ENCODE results near the gene PPP3CA.

The PPP3CA gene

DNA sequence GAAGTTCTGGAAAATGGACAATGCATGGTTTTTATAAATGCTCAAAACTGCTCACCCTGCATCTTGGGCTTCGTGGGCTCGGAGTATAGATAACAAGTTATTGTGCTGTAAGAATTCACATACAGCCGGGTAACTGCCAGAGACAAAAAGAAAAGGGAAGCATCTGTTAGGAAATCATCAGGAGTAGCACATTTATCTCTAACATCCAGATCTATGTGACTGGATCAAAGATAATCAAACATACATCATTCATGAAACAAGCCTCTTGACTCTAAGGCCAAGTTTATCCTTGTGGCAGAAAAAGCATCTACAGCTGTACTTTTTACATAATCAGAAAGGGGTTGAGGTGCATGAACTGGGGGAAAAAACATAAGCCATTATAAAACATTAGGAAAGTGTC lies 264.2 kb downstream of the PPP3CA start:
- WGBS (ENCODE audit: insufficient coverage, insufficient read length): no CpG with 5 or more reads among the region's 3 CpGs
- no peaks in the 10 kb centered on the region for H3K36me3 ChIP-seq (ENCODE audit: control insufficient read depth, insufficient read depth, low read length)
- H3K9me3 ChIP-seq (ENCODE audit: control insufficient read depth, insufficient read depth, low read length): no peaks in the 10 kb centered on the region
- H3K4me1 ChIP-seq (ENCODE audit: control insufficient read depth, insufficient read depth, low read length): no peaks in the 10 kb centered on the region
- no peak for DNase-seq (ENCODE audit: low read depth, low spot score)
- H3K27me3 ChIP-seq (ENCODE audit: control insufficient read depth, insufficient read depth, low read length): no peaks in the 10 kb centered on the region
- no peak overlapping the region for H3K4me3 ChIP-seq (ENCODE audit: low read length)
- H3K27ac ChIP-seq (ENCODE audit: low read length): no peak overlapping the region

DNA sequence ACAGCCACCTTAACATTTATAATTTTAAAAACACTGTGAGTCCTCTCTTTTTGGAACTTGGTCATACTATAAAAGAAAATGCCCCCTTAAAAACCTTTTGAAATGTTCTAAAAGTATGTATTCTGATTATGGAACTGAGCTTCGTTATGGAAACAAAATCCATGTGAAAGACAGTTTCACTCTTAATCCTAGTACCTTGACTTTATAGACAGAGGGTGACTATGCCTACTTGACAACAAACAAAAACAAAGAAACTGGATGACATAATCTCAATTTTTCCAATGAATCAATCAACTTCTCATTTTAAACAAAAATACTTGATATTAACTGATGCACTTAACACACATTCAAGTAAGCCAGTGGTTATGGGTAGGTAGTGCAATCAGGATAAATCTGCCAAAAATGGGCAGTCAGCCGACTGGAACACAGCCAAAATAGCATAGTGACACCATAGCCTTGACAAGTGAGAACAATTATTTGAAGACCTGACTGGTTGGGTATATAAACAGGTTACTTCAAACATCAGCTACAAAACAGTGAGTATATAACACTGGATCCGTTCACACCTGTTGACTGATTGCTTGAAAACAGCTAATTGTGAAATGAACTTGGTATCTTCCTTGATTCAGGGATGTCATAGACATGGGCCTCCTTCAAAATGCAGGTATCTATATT lies 265.5 kb downstream of the PPP3CA start:
- H3K27me3 ChIP-seq (ENCODE audit: control insufficient read depth, insufficient read depth, low read length): no peaks in the 10 kb centered on the region
- H3K27ac ChIP-seq (ENCODE audit: low read length): no peak overlapping the region
- H3K4me1 ChIP-seq (ENCODE audit: control insufficient read depth, insufficient read depth, low read length): no peaks in the 10 kb centered on the region
- H3K4me3 ChIP-seq (ENCODE audit: low read length): no peak overlapping the region
- H3K9me3 ChIP-seq (ENCODE audit: control insufficient read depth, insufficient read depth, low read length): no peaks in the 10 kb centered on the region
- WGBS (ENCODE audit: insufficient coverage, insufficient read length): no CpG with 5 or more reads among the region's 3 CpGs
- no peak for DNase-seq (ENCODE audit: low read depth, low spot score)
- no peaks in the 10 kb centered on the region for H3K36me3 ChIP-seq (ENCODE audit: control insufficient read depth, insufficient read depth, low read length)

GRCh38 chr4:101081166-101081565 lies 266.2 kb downstream of the PPP3CA start:
- no peak overlapping the region for H3K4me3 ChIP-seq (ENCODE audit: low read length)
- no peak for DNase-seq (ENCODE audit: low read depth, low spot score)
- no peak overlapping the region for H3K27ac ChIP-seq (ENCODE audit: low read length)
- H3K36me3 ChIP-seq (ENCODE audit: control insufficient read depth, insufficient read depth, low read length): no peaks in the 10 kb centered on the region
- no peaks in the 10 kb centered on the region for H3K9me3 ChIP-seq (ENCODE audit: control insufficient read depth, insufficient read depth, low read length)
- H3K4me1 ChIP-seq (ENCODE audit: control insufficient read depth, insufficient read depth, low read length): no peaks in the 10 kb centered on the region
- H3K27me3 ChIP-seq (ENCODE audit: control insufficient read depth, insufficient read depth, low read length): no peaks in the 10 kb centered on the region

DNA sequence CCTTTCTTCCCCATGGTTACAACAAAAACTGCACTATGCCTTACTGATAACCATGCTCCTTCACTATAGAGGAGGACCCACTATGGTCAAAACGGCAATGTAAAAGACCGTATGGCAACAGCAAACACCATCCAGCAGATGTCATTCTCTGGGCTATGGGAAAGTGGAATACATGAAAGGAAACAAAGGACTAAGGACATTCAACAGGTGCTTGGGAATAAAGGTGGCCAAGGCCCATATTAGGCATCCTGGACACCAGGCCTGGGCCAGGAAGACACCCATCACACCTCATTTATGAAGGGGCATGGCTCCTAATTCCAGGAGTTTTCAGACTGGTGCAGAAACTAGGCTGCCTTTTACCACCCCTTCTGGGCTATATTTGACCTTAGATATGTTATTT lies 268.4 kb downstream of the PPP3CA start:
- Histone ChIP-seq H3K27me3 (ENCODE audit: control insufficient read depth, insufficient read depth, low read length) (no peaks in the 10 kb centered on the region), H3K4me3 (ENCODE audit: low read length) (no peak overlapping the region), H3K36me3 (ENCODE audit: control insufficient read depth, insufficient read depth, low read length) (no peaks in the 10 kb centered on the region), H3K9me3 (ENCODE audit: control insufficient read depth, insufficient read depth, low read length) (no peaks in the 10 kb centered on the region), H3K27ac (ENCODE audit: low read length) (no peak overlapping the region), H3K4me1 (ENCODE audit: control insufficient read depth, insufficient read depth, low read length) (no peaks in the 10 kb centered on the region)
- no peak for DNase-seq (ENCODE audit: low read depth, low spot score)
- WGBS (ENCODE audit: insufficient coverage, insufficient read length): no CpG with 5 or more reads among the region's 2 CpGs

DNA sequence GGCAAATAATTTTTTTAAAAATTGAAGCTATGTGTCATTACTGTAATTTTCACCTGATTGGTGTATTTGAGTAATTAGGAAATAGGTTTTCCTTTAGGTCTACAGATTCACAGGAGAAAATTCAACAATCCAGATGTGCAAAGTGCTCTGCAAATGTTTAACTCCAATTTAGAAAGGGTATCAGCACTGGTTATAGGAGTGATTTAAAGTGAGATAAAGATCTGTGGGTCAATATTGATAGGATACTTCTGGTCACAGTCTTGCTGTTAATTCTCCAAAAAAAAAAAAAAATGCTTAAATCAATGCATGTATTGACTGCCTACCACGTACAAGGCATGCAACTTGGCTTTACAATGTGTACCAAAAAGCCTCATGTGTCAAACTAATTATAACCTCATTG lies 271.3 kb downstream of the PPP3CA start:
- Histone ChIP-seq H3K9me3 (ENCODE audit: control insufficient read depth, insufficient read depth, low read length) (no peaks in the 10 kb centered on the region), H3K27me3 (ENCODE audit: control insufficient read depth, insufficient read depth, low read length) (no peaks in the 10 kb centered on the region), H3K4me3 (ENCODE audit: low read length) (no peak overlapping the region), H3K4me1 (ENCODE audit: control insufficient read depth, insufficient read depth, low read length) (no peaks in the 10 kb centered on the region; the same call in 1 of the 2 replicates), H3K36me3 (ENCODE audit: control insufficient read depth, insufficient read depth, low read length) (no peaks in the 10 kb centered on the region), H3K27ac (ENCODE audit: low read length) (no peak overlapping the region)
- DNase-seq (ENCODE audit: low read depth, low spot score): no peak
- WGBS (ENCODE audit: insufficient coverage, insufficient read length): no CpG with 5 or more reads among the region's 1 CpG

DNA sequence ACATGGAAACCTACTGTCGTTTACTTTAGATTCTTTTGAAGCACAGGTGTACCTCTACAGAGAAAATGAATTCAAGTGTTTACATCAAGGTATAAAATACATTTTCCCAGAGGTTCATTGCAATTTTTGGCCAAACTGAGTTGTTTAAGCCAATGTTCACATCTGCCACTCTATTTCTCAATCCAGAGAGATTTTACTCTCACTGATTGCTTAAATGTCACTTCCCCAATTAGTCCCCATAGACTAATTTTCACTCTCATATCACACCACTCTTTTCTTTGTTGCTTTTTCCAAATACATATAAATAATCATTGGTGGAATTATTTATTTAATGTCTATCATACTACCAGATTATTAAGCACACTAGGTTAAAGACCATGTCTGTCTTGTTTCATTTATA lies 271.8 kb downstream of the PPP3CA start:
- Histone ChIP-seq H3K27ac (ENCODE audit: low read length) (no peak overlapping the region), H3K9me3 (ENCODE audit: control insufficient read depth, insufficient read depth, low read length) (no peaks in the 10 kb centered on the region), H3K4me1 (ENCODE audit: control insufficient read depth, insufficient read depth, low read length) (no peaks in the 10 kb centered on the region; the same call in 1 of the 2 replicates), H3K4me3 (ENCODE audit: low read length) (no peak overlapping the region), H3K36me3 (ENCODE audit: control insufficient read depth, insufficient read depth, low read length) (no peaks in the 10 kb centered on the region), H3K27me3 (ENCODE audit: control insufficient read depth, insufficient read depth, low read length) (no peaks in the 10 kb centered on the region)
- WGBS (ENCODE audit: insufficient coverage, insufficient read length): no CpG with 5 or more reads among the region's 1 CpG
- DNase-seq (ENCODE audit: low read depth, low spot score): no peak

GRCh38 chr4:101074326-101074725 lies 273.0 kb downstream of the PPP3CA start:
- Histone ChIP-seq H3K27me3 (ENCODE audit: control insufficient read depth, insufficient read depth, low read length) (no peaks in the 10 kb centered on the region), H3K4me1 (ENCODE audit: control insufficient read depth, insufficient read depth, low read length) (no peaks in the 10 kb centered on the region; the same call in 1 of the 2 replicates), H3K27ac (ENCODE audit: low read length) (no peak overlapping the region), H3K9me3 (ENCODE audit: control insufficient read depth, insufficient read depth, low read length) (no peaks in the 10 kb centered on the region), H3K4me3 (ENCODE audit: low read length) (no peak overlapping the region), H3K36me3 (ENCODE audit: control insufficient read depth, insufficient read depth, low read length) (no peaks in the 10 kb centered on the region)
- DNase-seq (ENCODE audit: low read depth, low spot score): no peak
- no CpG with 5 or more reads among the region's 2 CpGs for WGBS (ENCODE audit: insufficient coverage, insufficient read length)

- no peak overlapping the region for H3K27ac ChIP-seq (ENCODE audit: low read length)
- no peaks in the 10 kb centered on the region for H3K27me3 ChIP-seq (ENCODE audit: control insufficient read depth, insufficient read depth, low read length)
- no peak for DNase-seq (ENCODE audit: low read depth, low spot score)
- H3K9me3 ChIP-seq (ENCODE audit: control insufficient read depth, insufficient read depth, low read length): no peaks in the 10 kb centered on the region
- H3K36me3 ChIP-seq (ENCODE audit: control insufficient read depth, insufficient read depth, low read length): no peaks in the 10 kb centered on the region
- no CpG with 5 or more reads among the region's 1 CpG for whole genome bisulfite sequencing (ENCODE audit: insufficient coverage, insufficient read length)
- H3K4me1 ChIP-seq (ENCODE audit: control insufficient read depth, insufficient read depth, low read length): no peaks in the 10 kb centered on the region; the same call in 1 of the 2 replicates
- H3K4me3 ChIP-seq (ENCODE audit: low read length): no peak overlapping the region
Measured at GRCh38 chr4:101071241-101071640, 276.1 kb downstream of the PPP3CA start.

GRCh38 chr4:101068115-101068514 lies 279.2 kb downstream of the PPP3CA start:
- H3K27ac ChIP-seq (ENCODE audit: low read length): no peak overlapping the region
- H3K36me3 ChIP-seq (ENCODE audit: control insufficient read depth, insufficient read depth, low read length): no peaks in the 10 kb centered on the region
- no peak for DNase-seq (ENCODE audit: low read depth, low spot score)
- H3K27me3 ChIP-seq (ENCODE audit: control insufficient read depth, insufficient read depth, low read length): no peaks in the 10 kb centered on the region
- WGBS (ENCODE audit: insufficient coverage, insufficient read length): no CpG with 5 or more reads among the region's 3 CpGs
- H3K4me3 ChIP-seq (ENCODE audit: low read length): no peak overlapping the region
- H3K4me1 ChIP-seq (ENCODE audit: control insufficient read depth, insufficient read depth, low read length): no peaks in the 10 kb centered on the region; the same call in 1 of the 2 replicates
- H3K9me3 ChIP-seq (ENCODE audit: control insufficient read depth, insufficient read depth, low read length): no peaks in the 10 kb centered on the region

GRCh38 chr4:101067383-101067782 lies 279.9 kb downstream of the PPP3CA start:
- no peak overlapping the region for H3K4me3 ChIP-seq (ENCODE audit: low read length)
- no peaks in the 10 kb centered on the region; the same call in 1 of the 2 replicates for H3K4me1 ChIP-seq (ENCODE audit: control insufficient read depth, insufficient read depth, low read length)
- WGBS (ENCODE audit: insufficient coverage, insufficient read length): no CpG with 5 or more reads among the region's 5 CpGs
- no peaks in the 10 kb centered on the region for H3K27me3 ChIP-seq (ENCODE audit: control insufficient read depth, insufficient read depth, low read length)
- no peaks in the 10 kb centered on the region for H3K36me3 ChIP-seq (ENCODE audit: control insufficient read depth, insufficient read depth, low read length)
- no peak overlapping the region for H3K27ac ChIP-seq (ENCODE audit: low read length)
- no peaks in the 10 kb centered on the region for H3K9me3 ChIP-seq (ENCODE audit: control insufficient read depth, insufficient read depth, low read length)
- no peak for DNase-seq (ENCODE audit: low read depth, low spot score)

- no peaks in the 10 kb centered on the region for H3K27me3 ChIP-seq (ENCODE audit: control insufficient read depth, insufficient read depth, low read length)
- H3K27ac ChIP-seq (ENCODE audit: low read length): no peak overlapping the region
- H3K36me3 ChIP-seq (ENCODE audit: control insufficient read depth, insufficient read depth, low read length): no peaks in the 10 kb centered on the region
- no peaks in the 10 kb centered on the region for H3K9me3 ChIP-seq (ENCODE audit: control insufficient read depth, insufficient read depth, low read length)
- no CpG with 5 or more reads among the region's 6 CpGs for WGBS (ENCODE audit: insufficient coverage, insufficient read length)
- DNase-seq (ENCODE audit: low read depth, low spot score): no peak
- H3K4me1 ChIP-seq (ENCODE audit: control insufficient read depth, insufficient read depth, low read length): no peaks in the 10 kb centered on the region
- H3K4me3 ChIP-seq (ENCODE audit: low read length): no peak overlapping the region
Measured at GRCh38 chr4:101066626-101067170, 280.6 kb downstream of the PPP3CA start.
